AG09319 (cell line): ENCODE results near the gene MKI67.

Experiments
- DNase-seq: peaks from one replicate; pipeline ENCODE4 v3.0.0-alpha.2; 2010; ENCODE audit warnings: low read depth; ENCODE audit errors: extremely low read depth
- CTCF ChIP-seq: IDR thresholded peaks from 2 replicates; pipeline ENCODE4 v1.5.1; 2011; ENCODE audit warnings: low read depth, mild to moderate bottlenecking, inconsistent platforms, low read length, moderate library complexity

Gene MKI67

GRCh38 chr10:128063736-128064107 lies 62.5 kb downstream of the MKI67 start:
- no peak for DNase-seq
- TF ChIP-seq CTCF: no peak

- DNase-seq: no peak
- no peak for TF ChIP-seq CTCF
Measured at GRCh38 chr10:128062881-128063563, 63.2 kb downstream of the MKI67 start.

GRCh38 chr10:128062331-128062880 lies 63.8 kb downstream of the MKI67 start:
- TF ChIP-seq CTCF: no peak
- no peak for DNase-seq

GRCh38 chr10:128061306-128062300 lies 64.6 kb downstream of the MKI67 start:
- TF ChIP-seq CTCF: no peak
- DNase-seq: no peak

- no peak for DNase-seq
- TF ChIP-seq CTCF: no peak
Measured at GRCh38 chr10:128060341-128061250, 65.6 kb downstream of the MKI67 start.

GRCh38 chr10:128059982-128060293 lies 66.3 kb downstream of the MKI67 start:
- TF ChIP-seq CTCF: no peak
- DNase-seq: no peak
